COLO668 (cell line): Measurements from ENCODE around the gene INSYN2B.

Experiments used
- DNase-seq: peaks from one replicate; lab custom pipeline; 2025; ENCODE audit not compliant: unreplicated experiment; lab: John Stamatoyannopoulos, UW

The INSYN2B gene

DNA sequence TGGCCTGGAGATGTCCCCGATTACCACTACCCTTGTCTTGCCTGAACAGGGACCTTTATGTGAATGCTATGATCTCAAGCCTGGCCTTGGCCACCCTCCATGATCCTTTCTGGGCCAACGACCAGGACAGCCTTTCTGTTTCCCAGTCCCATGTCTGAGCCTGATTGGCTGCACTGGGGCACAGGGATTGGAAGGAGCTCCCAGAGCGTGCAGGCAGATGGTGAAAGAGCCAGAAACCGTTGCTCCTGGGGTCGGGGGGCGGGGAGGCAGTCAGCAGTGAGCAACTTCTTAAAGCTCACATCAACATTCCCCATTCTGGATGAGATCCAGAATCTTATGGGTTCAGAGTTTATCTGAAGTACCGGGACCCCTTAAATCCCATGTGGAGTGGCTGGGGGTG lies 84.4 kb downstream of the INSYN2B start:
- no peak for DNase-seq

DNA sequence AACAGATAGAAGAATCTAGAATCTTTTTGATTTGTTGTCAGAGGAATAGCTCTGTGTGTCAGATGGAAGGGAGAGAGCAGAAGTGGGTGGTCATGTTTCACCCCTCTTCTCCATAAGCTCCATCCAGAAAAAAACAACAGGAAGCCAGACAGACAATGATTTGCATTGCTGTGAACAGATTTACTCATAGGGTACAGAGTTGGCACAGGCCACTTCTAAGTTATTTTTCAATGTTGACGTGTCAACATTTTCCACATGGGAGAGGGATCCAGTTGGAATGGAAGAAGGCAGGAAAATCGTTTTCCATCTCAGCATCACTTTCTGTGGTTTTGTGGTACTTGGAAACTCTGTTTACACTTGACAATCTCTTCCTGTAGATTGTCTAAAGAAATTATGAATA lies 86.7 kb downstream of the INSYN2B start:
- DNase-seq = no peak

DNA sequence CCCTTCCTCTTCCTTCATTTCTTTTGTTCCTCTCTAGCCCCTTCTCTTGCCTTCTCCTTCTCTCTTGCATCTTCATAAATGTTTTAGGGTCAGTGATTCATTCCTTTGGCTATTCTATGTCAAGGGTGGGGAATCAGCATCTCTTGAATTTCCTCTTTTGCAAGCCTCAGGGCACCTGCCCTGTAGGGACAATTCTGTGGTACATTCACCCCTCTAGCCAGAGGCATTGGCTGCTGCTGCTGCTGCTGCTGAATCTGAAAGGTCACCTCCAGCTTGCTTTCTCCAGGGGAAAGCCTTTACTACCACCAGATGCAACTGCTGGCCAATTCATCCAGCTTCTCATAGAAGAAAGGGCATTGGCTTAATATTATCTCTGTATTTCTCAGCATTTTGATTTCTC lies 87.3 kb downstream of the INSYN2B start:
- no peak for DNase-seq

DNA sequence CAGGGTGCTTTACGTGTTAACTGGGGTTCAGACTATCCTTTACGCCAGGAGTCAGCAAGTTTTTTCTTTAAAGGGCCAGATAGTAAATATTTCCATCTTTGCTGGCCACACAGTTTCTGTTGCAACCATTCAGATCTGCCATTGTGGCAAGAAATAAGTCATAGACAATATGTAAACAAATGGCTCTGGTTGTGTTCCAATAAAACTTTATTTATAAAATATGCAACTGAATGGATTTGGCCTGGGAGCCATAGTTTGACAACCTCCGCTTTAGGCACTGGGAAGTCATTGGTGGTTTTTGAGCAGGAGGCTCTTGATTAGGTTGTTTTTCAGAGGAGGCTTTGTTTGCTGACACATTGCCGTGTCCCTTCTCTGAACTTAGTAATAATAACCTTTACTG lies 90.7 kb downstream of the INSYN2B start:
- no peak for DNase-seq

DNA sequence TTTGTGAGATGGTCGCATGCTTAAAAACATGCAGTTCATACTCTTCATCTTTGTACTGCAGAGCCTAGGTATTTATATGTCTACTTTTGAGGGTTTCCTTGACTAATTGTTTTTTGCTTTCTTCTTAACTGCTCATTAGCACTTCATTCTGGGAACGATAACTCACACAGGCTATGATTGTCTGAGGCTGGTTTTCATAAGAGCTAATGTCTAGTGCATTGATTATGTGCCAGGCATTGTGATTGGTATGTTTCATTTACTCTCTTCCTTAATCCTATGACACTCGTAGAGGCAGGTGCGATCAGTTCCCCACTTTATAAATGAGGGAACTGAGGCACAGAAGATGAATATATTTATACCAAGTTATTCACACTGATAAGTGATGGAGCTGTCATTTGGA lies 93.6 kb downstream of the INSYN2B start:
- DNase-seq = no peak

DNA sequence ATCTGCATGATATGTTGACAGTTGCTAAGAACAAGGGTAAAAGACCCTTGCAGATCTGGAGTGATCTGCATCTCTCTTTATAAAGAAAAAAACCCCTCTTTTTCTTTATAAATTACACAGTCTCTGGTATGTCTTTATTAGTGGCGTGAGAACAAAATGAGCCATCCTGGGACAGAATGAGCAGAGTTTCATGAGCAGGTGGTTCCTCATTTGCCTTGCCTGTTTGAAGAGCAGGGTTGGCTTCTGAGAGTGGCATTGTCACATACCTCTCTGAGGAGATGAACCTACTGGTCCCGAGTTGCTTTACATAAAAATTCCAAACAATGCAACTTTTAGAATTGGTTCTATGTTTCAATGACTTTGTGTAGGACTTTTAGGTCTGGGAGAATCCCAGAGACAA lies 94.3 kb downstream of the INSYN2B start:
- DNase-seq = no peak

DNA sequence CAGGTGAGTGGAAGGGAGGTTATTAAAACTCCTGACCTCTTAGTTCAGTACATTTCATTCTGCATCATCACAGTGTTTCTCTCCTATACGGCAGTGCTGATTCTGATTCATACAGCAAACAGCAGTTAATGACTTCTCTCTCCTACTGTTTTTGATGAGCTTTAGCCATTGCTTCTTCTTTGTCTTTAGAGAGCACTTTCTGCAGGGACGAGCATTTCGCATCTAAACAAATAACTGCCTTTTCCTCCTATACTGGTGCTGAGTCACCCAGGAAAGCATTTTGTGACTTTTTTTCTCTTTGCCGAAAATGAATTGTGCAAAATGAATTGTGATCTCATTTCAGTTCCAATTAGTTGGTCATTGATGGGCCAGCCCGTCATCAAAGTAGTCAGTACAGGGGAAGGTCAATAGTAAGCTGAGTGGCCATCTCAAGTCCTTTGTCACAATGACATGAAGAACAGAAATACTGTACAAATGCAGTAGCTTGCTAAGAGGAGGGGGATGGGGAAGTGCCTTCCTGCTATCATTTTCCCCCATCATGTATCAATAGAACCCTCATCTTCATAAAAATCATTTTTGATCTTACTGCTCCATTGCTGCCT lies 98.5 kb downstream of the INSYN2B start:
- no peak for DNase-seq

DNA sequence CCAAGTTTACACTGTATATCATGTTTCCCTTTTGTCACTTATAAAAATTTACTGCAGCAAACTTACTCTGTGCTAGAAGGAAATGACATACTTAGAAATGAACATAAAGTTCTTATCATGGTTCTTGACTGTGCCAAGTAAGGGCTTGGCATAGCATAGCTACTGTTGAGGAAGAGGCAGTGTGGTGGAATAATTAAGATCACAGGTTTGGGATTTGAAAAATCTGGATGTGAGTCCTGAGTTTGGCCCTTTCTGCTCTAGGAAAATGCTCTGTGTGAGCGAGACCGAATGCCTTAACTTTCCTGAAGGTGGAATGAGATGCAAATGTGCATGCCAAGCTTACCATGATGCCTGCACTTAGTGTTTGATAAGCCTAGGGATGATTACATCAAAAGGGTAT lies 99.5 kb downstream of the INSYN2B start:
- no peak for DNase-seq

DNA sequence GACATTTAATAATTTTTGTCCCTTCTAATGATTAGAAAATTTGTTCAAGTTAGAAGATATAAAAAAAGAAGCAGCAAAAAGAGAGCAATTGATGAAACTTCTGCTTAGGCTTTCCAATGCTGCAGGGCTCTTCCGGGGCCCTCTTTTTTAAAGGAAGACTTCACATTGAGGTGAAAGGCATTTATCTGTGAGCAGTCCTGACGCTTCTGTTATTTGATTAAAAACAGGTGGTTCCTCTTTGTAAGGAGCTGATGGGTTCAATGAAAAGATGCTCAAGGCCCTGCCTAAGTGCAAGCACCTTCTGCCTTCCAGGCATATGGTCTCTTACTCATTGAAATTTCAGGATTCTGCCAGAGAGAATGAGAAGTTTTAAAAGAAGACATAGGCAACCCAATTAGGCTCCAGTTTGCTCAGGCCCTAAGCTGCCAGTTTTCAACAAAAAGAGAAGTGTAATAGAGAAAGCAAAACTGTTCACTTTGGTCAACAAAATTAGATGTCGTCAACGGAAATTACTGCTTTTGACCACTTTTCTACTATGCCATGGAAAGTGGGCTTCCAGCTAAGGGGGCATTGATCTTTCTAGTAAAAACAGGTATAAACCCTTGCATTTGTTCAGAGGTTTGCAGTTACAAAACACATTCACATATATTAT lies 100.2 kb downstream of the INSYN2B start:
- DNase-seq = no peak

DNA sequence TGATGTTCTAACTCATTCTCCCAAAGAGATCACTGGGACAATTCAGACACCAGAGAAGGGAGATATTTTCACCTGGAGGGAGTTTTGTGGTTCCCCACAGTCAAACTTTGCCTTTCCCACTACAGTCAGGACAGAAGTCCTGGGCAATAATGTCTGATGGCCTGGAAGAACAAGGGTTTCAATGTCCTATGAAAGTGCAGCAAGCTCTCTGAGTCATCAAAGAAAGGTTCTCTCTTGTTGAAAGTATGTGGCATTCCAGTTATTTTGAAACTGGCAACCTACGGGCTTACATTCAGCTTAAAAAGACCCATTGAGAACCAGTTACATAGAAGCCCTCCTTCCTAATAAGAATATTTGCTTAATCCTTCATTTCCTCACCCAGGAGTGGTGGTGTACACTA lies 103.9 kb downstream of the INSYN2B start:
- DNase-seq = no peak

DNA sequence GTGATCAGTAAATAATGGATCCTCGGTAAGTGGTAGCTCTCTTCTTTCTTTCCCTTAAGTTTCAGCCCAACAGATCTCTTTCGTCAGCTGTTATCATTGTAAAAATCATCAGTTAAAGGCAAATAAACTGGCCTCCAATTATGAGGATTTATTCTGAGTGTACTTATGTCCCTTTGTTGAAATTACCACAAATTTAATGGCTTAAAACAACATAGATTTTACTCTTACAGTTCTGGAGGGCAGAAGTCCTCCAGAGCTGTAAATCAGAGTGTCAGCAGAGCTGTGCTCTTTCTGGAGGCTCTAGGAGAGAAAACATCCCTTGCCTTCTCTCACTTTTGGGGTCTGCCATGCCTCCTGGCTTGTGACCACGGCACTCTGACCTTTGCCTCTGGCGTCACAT lies 104.6 kb downstream of the INSYN2B start:
- DNase-seq = no peak

DNA sequence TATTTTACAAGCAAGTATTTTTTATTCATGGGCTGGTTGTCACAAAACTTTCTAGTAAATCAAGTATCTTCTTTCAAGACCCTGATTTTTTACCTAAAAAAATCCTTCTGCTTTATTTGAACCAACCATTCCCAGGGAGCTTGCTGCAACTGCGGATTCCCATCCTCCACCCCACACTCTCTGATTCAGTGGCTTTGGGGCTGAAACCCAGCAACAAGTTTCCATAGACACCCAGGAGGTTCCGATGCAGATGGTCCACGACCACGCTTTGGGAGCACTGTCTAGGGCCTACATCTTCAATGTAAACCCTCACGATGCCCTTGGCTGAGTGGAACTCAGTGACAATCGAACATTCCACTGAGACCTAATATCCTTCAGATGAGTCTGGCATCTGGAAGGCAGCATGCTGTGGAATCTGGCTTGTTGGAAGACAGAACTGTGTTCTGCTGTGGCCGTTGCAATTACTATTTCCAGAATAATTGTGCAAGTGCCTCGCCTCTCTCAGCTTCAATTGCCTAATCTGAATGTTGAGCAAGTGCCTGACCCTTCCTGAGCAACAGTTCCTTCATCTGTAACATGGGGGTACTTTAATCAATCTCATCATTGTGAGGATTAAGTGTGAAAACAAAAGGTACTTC lies 105.1 kb downstream of the INSYN2B start:
- DNase-seq = no peak

DNA sequence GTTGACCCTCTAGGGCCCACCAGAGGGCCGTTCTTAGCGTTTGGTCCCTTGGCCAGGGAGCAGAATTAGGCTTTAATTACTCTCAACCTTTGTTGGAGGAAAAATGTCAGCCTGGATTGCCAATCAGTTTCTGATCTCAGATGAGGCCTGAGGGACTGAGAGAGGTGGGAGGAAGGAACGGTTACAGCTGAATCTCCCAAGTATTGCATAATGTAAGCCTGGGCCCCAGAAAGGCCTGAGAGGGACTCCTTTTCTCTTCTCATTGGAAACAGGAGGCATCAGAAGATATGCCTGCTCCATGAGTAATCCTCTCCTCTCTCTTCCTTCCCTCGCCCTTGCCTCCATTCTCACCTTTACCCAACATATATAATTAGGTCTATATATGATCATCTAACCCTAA lies 105.7 kb downstream of the INSYN2B start:
- DNase-seq = no peak

DNA sequence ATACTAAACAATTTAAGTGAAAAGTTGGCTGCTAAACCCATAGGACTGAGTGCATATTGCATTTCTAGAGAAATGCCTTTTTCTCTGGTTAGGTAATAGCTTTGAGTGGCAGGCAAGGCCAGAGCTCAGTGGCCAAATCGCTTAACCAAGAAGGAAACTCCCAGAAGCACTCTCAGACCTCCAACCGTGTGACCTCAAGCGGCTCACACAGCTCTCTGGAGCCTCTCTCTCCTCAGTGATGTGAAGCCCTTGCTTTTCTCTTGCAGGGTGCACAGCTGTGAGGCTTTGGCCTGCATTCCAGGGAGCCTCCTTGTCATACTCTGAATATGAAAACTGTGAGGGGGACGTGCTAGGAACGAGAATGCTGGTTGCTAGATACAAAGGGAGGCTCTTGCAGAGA lies 106.7 kb downstream of the INSYN2B start:
- no peak for DNase-seq

DNA sequence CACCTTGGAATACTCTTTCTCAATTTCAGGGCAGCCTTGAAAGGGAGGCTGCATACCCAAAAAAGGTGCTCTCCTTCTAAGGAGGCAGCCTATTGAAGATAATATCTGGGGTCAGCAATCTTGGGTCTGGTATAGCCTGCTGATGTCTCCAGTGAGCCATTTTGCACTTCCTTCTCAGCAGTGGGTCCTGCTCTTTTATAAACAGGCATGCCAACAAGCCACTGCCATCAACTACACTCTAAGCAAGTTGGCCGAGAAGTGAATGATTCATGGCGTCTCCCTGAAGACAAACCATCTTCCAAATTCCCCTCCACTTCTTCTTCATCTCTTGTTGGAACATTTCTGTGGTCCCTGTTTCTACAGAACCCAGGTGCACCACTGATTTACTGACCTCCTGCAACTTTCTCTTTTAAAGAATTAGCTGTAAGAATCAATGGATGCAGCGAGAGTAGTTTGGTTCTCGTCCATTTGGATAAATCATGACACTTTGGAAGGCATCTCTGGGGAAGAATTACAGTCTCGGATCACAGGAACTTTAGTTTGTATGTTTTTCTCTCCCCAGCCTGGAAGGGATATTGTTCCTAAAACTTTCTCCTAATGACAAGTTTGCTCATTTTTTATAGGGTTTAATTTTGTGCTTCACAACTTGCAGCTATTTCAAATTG lies 108.3 kb downstream of the INSYN2B start:
- DNase-seq = no peak

DNA sequence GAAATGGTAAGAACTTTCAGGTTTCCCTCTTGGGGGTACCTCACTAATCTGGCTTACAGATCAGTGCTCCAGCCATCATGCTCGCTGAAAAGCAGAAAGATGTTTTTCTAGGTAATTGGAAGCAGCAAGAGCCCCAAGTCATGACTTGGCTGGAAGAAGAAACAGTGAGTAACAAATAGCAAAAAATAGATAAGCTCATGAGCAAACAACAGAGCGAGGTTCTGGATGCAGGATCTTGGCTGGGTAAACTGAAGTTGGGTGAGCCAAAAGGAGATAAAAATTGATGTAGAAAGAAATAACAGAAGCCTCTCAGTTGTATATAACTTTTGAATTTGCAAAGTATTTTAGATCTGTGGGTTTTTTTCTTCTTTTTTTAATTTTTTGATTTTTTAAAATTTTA lies 110.1 kb downstream of the INSYN2B start:
- DNase-seq = no peak

DNA sequence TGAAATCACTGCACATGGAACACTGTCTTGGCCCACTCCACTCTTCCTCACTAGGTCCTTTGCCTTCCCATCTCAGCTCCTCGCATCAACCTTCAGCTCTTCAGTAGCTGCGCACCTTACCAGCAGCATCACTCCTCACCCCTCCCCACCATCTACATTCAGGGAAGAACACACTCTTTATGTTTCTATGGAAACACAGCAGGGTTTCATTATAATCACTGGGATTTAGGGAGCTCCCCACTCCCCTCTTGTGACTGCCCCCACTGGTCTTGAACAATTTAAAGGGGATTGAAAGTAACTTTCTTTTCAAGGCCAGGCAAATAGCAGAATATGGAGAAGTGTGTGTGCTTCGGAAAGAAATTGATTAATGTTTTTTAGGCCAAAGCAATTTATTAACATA lies 111.2 kb downstream of the INSYN2B start:
- DNase-seq = no peak

DNA sequence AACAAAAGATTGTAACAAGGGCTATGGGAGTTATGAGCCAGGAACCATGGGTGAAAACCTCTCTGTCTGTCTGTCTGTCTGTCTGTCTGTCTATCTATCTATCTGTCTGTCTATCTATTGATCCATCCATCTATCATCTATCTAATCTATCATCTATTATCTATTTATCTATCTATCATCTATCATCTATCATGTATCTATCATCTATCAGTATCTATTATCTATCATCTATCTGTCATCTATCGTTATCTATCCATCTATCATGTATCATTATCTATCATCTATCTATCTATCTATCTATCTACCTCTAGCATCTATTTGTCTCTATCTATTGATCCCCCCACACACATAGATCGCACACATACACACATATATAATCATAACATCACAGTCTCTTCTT lies 112.9 kb downstream of the INSYN2B start:
- DNase-seq = no peak

DNA sequence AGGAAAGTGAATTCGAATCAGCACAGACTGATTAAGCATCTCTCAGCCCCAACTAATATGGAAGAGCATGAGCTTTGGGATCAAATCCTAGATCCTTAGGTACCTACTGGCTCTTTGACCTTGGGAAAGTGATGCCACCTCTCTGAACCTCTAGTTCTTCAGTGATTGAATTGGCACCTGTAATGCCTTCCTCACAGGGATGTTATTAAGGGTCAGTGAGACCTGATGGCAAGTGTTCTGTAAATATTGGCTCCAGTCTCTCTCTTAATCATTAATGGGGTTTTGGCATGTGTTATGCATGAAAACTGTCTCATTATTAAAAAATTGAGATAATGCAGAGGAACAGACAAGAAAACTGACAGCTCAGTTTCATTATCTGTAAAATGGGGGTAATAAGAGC lies 115.8 kb downstream of the INSYN2B start:
- DNase-seq = no peak

DNA sequence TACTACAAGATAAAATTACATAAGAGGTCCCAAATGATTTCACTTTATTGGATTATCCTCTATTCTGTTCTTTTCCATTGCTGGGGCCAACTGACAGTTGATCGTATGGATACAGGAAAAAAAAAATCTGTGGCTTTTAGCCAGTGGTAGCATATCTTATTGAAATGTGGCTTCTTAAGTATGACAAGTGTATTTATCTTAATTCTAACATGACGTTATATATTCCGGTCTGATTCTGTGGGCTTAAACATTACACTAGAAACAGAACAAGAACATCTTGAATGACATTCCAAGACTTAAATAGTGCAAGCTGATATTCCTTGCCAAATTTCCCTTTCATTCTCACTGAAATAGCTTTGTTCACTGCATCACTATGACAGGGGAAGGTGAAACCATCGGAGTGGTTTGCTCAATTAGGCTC lies 117.9 kb downstream of the INSYN2B start:
- no peak for DNase-seq

DNA sequence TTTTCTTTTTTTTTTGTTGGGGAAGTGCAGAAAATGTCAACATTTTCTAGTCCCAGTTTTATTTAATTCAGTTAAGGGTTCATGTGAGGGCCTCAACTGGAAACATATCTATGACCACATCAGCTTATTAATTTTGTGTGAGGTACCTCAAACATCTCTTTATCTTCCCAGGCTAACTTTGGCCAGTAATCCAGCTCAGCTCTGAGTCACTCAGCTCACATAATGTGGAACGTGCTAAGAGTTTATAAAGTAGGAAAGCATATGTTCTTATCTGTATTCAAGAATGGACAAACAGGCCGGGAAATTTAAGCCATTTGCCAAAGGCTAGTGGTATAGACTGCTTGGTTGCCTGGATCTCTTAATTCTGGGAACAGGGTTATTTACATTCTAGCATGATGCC lies 118.4 kb downstream of the INSYN2B start:
- no peak for DNase-seq

DNA sequence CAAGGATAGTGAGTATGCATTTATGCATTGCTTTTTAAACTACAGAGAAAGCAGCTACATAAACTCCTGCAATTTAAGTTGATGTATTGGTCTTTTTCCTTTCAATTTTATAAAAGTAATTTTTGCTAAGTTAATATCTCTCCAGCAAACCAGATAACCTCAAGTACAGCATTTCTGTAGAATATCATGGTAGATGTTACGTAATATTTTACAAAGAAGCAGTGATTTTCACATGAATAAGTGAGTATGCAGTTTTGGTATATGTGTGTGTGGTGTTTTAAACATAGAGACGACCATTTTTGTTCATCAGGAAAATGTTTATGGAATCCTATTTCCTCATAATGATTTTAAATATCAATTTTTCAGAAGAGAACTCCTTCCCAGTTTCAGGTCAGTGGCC lies 118.9 kb downstream of the INSYN2B start:
- DNase-seq = no peak
